Endothelial cell of umbilical vein (primary cell): ENCODE results near the gene RBM33. TPM values are rescaled to one million over a fixed set of nuclear protein-coding genes. Genes with fewer than 3 reads are reported as not detected.

ENCODE experiments used
- BruUV-seq: library from RNA; stranded (reverse); fragments of 400-500 nt; replicated peaks from 2 replicates; lab custom pipeline; 2021; lab: Mats Ljungman, UMichigan
- CTCF ChIA-PET: fragments of 300-600, 350-600 bp; sonication (Branson Sonifier 250); formaldehyde crosslinking; loops from one replicate; lab custom pipeline; 2021; ENCODE audit warnings: antibody characterized with exemption, inconsistent platforms; lab: Charles Lee
- POLR2A ChIA-PET: fragments of 300-600, 350-600 bp; sonication (Branson Sonifier 250); formaldehyde crosslinking; loops from one replicate; lab custom pipeline; 2021; ENCODE audit warnings: antibody characterized with exemption, inconsistent platforms; lab: Charles Lee
- DNase-seq: peaks from one replicate; pipeline ENCODE4 v3.0.0-alpha.2; 2011; ENCODE audit warnings: low read depth, low spot score
- FAIRE-seq: peaks from 2 replicates; lab custom pipeline; 2011; peaks lifted over from hg19 to GRCh38; lab: Jason Lieb, UNC
- H2AFZ ChIP-seq: 2 replicates; pipeline ENCODE4 v1.6.0; 2012; ENCODE audit warnings: low read depth, low read length, control low read depth, inconsistent platforms
- H3K27ac ChIP-seq: 2 replicates; pipeline ENCODE4 v1.5.1; 2011; ENCODE audit warnings: low read depth, mild to moderate bottlenecking, control low read depth, low read length, moderate library complexity; ENCODE audit not compliant: insufficient read depth
- H3K27me3 ChIP-seq, 2 experiments: 2 replicates each; pipeline versions ENCODE4 v1.6.0 to v1.6.1; 2011; ENCODE audit warnings: low read length in 2 of 2, mixed read lengths in 1 of 2; ENCODE audit not compliant: control insufficient read depth in 2 of 2, insufficient read depth in 2 of 2
- H3K36me3 ChIP-seq, 2 experiments: 2 replicates in 1 of 2; 3 replicates in 1 of 2; pipeline ENCODE4 v1.5.1; 2011; ENCODE audit warnings: low read length in 2 of 2, mild to moderate bottlenecking in 1 of 2, moderate library complexity in 1 of 2; ENCODE audit not compliant: control insufficient read depth in 2 of 2, insufficient read depth in 2 of 2; ENCODE audit errors: extremely low read depth in 1 of 2
- H3K4me1 ChIP-seq: 3 replicates; pipeline ENCODE4 v1.5.1; 2011; ENCODE audit warnings: mild to moderate bottlenecking, low read length; ENCODE audit not compliant: control insufficient read depth, insufficient read depth; ENCODE audit errors: extremely low read depth
- H3K4me2 ChIP-seq: 2 replicates; pipeline ENCODE4 v1.6.1; 2011; ENCODE audit warnings: low read length, control low read depth, mixed read lengths; ENCODE audit not compliant: insufficient read depth
- H3K4me3 ChIP-seq, 3 experiments: fragments of 200-600 bp in 1 of 3; sonication (generic), shearing (Covaris generic) in 1 of 3; replicated peaks in 1 of 3; 2 replicates each; pipeline ENCODE4 v1.5.1; 2011 to 2016; ENCODE audit warnings: control low read depth in 3 of 3, low read length in 3 of 3, mild to moderate bottlenecking in 2 of 3, inconsistent platforms in 1 of 3, low read depth in 1 of 3, moderate library complexity in 1 of 3; ENCODE audit not compliant: insufficient read depth in 1 of 3
- H3K79me2 ChIP-seq: 2 replicates; pipeline ENCODE4 v1.6.0; 2012; ENCODE audit warnings: low read length, inconsistent platforms; ENCODE audit not compliant: control insufficient read depth, insufficient read depth
- H3K9ac ChIP-seq: replicated peaks from 2 replicates; pipeline ENCODE3; 2011; ENCODE audit warnings: low read length, control low read depth; ENCODE audit not compliant: insufficient read depth; ENCODE audit errors: extremely low read depth
- H3K9me1 ChIP-seq: replicated peaks from 3 replicates; pipeline ENCODE4 v1.6.0; 2011; ENCODE audit warnings: mild to moderate bottlenecking, low read length; ENCODE audit not compliant: control insufficient read depth, insufficient read depth; ENCODE audit errors: extremely low read depth
- H3K9me3 ChIP-seq: replicated peaks from 2 replicates; pipeline ENCODE4 v1.5.1; 2012; ENCODE audit warnings: low read length, inconsistent platforms; ENCODE audit not compliant: control insufficient read depth, insufficient read depth
- H4K20me1 ChIP-seq: replicated peaks from 2 replicates; pipeline ENCODE3; 2011; ENCODE audit warnings: mild to moderate bottlenecking, low read length; ENCODE audit not compliant: control insufficient read depth, insufficient read depth; ENCODE audit errors: extremely low read depth
- CTCF ChIP-seq, 2 donors: IDR thresholded peaks; 1 replicate in 1 of 2; 2 replicates in 1 of 2; pipeline ENCODE4 v1.5.1; 2011; ENCODE audit warnings: low read length in 2 of 2, mild to moderate bottlenecking in 2 of 2, moderate library complexity in 2 of 2, control low read depth in 1 of 2, inconsistent platforms in 1 of 2, low read depth in 1 of 2; ENCODE audit not compliant: insufficient read depth in 1 of 2; ENCODE audit errors: extremely low read depth in 1 of 2
- EZH2 ChIP-seq: IDR thresholded peaks from 2 replicates; pipeline ENCODE4 v1.6.1; 2012; ENCODE audit warnings: borderline replicate concordance, low read depth, mild to moderate bottlenecking, moderate library complexity, low read length, inconsistent platforms; ENCODE audit not compliant: severe bottlenecking
- FOS ChIP-seq: IDR thresholded peaks from 2 replicates; pipeline ENCODE4 v1.6.1; 2011; ENCODE audit warnings: mild to moderate bottlenecking, low read length, moderate library complexity, borderline replicate concordance; ENCODE audit not compliant: insufficient read depth
- GATA2 ChIP-seq: IDR thresholded peaks from 2 replicates; pipeline ENCODE4 v1.7.0; 2011; ENCODE audit warnings: low read depth, mild to moderate bottlenecking, moderate library complexity, mixed read lengths, low read length; ENCODE audit not compliant: insufficient read length, insufficient read depth
- JUN ChIP-seq: IDR thresholded peaks from 2 replicates; pipeline ENCODE4 v1.6.1; 2011; ENCODE audit warnings: borderline replicate concordance, low read depth; ENCODE audit not compliant: insufficient read length, insufficient read depth
- MYC ChIP-seq: IDR thresholded peaks from one replicate; pipeline ENCODE4 v1.6.1; 2011; ENCODE audit warnings: mild to moderate bottlenecking, low read depth, low read length
- POLR2A ChIP-seq: IDR thresholded peaks from 2 replicates; pipeline ENCODE4 v1.6.1; 2012; ENCODE audit warnings: low read depth, mild to moderate bottlenecking, control low read depth, low read length
- POLR2AphosphoS5 ChIP-seq: IDR thresholded peaks from 2 replicates; pipeline ENCODE4 v1.6.1; 2012; ENCODE audit warnings: low read depth, mild to moderate bottlenecking, control low read depth, low read length, moderate library complexity; ENCODE audit not compliant: insufficient read depth
- dilution Hi-C: fragments of 300-500 bp; cut with MboI; formaldehyde crosslinking; loops from one replicate; pipeline ENCODE4 v1.15.0; 2019; ENCODE audit warnings: low sequenced_read_pairs; ENCODE audit not compliant: extremely low pct_ligation_motif_present
- intact Hi-C: fragments of 100-400 bp; cut with micrococcal nuclease; formaldehyde crosslinking; loops from one replicate; pipeline ENCODE4 v1.10.0; 2022
- polyA plus RNA-seq, 4 experiments: library from polyadenylated mRNA; depleted of rRNA in 3 of 4; stranded (reverse) in 3 of 4; unstranded in 1 of 4; fragments of >200 nt; gene quantifications; 2 replicates each; pipeline versions ENCODE4 v1.2.1 to v1.2.3, GENCODE V29; 2011 to 2012; ENCODE audit warnings: missing spikeins in 1 of 4
- total RNA-seq: library from RNA; stranded (reverse); gene quantifications from 2 replicates; pipeline ENCODE4 v1.2.3, GENCODE V29; 2021
- TF ChIP-seq, protein P1 (sequence below): IDR thresholded peaks from 2 replicates; pipeline ENCODE4 v1.6.1; 2011; ENCODE audit not compliant: insufficient read depth, insufficient read length

Gene RBM33
- total and polyA plus RNA-seq, 2 donors (not counting 3 experiments of a cell fraction or from before 2014, with no cell fraction given): 16.2 to 68.2 TPM

- BruUV-seq: no TSS peak
- FAIRE-seq (no peak), DNase-seq (no peak)
- Histone ChIP-seq H3K4me1 (no peaks in the 10 kb centered on the region), H2AFZ (no peak overlapping the region), H4K20me1 (peaks cover 2% of the 10 kb centered on the region), H3K4me3 (no peak overlapping the region), H3K4me2 (no peak overlapping the region), H3K9ac (no peak overlapping the region), H3K9me1 (no peaks in the 10 kb centered on the region), H3K36me3 (peaks cover 10 to 27% of the 10 kb centered on the region in 2 experiments), H3K27me3 (no peaks in the 10 kb centered on the region), H3K79me2 (no peaks in the 10 kb centered on the region), H3K9me3 (no peaks in the 10 kb centered on the region), H3K27ac (no peak overlapping the region)
- POLR2A ChIA-PET: no interaction called here
- dilution Hi-C loops (no loop called here), intact Hi-C loops (no loop called here)
- no peak for TF ChIP-seq GATA2
- no peak for TF ChIP-seq POLR2AphosphoS5
- TF ChIP-seq, protein P1, sequence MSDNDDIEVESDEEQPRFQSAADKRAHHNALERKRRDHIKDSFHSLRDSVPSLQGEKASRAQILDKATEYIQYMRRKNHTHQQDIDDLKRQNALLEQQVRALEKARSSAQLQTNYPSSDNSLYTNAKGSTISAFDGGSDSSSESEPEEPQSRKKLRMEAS: no peak
- no peak for TF ChIP-seq CTCF (IDR thresholded peaks at IDR 0.05; ENCODE audit: extremely low read depth in 1 of 2, insufficient read depth in 1 of 2, low read depth in 1 of 2, low read length in 2 of 2)
- no peak for TF ChIP-seq MYC
- no peak for TF ChIP-seq FOS
- TF ChIP-seq JUN: no peak
- TF ChIP-seq POLR2A: no peak
- TF ChIP-seq EZH2: no peak
- CTCF ChIA-PET: interaction anchor here (0.8 to 9.8 kb wide), 3 partner anchors 10 to 390 kb away, joined by 3 to 323 read pairs (median 5); no protein-coding TSS in a partner anchor
Measured at GRCh38 chr7:155770241-155770640, 125.8 kb downstream of the RBM33 start.
